CD14-positive monocyte (primary cell): Measurements from ENCODE around the gene ODR4. TPM values are rescaled to one million over a fixed set of nuclear protein-coding genes. Genes with fewer than 3 reads are reported as not detected.
A peak's percentile ranks its signal among the peaks of the same experiment; 100 is the strongest.
"Not testable (repeated sequence)": the region's sequence is repeated elsewhere in the genome, so short reads cannot be mapped to it uniquely, and the experiment has no call there.

Experiments used
- DNase-seq, 3 donors: peaks; one replicate each; pipeline ENCODE4 v3.0.0-alpha.2; 2011 to 2022
- H2AFZ ChIP-seq: 2 replicates; pipeline ENCODE4 v1.6.0; 2012; ENCODE audit warnings: mild to moderate bottlenecking, low read depth, low read length, inconsistent platforms; ENCODE audit not compliant: insufficient read depth, poor library complexity, severe bottlenecking
- H3K27ac ChIP-seq, 2 donors: 1 replicate in 1 of 2; 2 replicates in 1 of 2; pipeline ENCODE4 v1.5.1; 2012 to 2013; ENCODE audit warnings: low read length in 2 of 2, control low read depth in 1 of 2, inconsistent platforms in 1 of 2, low read depth in 1 of 2, mild to moderate bottlenecking in 1 of 2
- H3K27me3 ChIP-seq, 2 donors: one replicate each; pipeline versions ENCODE4 v1.6.0 to v1.6.1; 2011 to 2013; ENCODE audit warnings: low read length in 2 of 2; ENCODE audit not compliant: control insufficient read depth in 2 of 2, insufficient read depth in 2 of 2
- H3K36me3 ChIP-seq, 2 donors: replicated peaks in 1 of 2; 1 replicate in 1 of 2; 2 replicates in 1 of 2; pipeline versions ENCODE4 v1.5.1 to v1.6.1; 2012 to 2013; ENCODE audit warnings: low read length in 2 of 2, control low read depth in 1 of 2, inconsistent platforms in 1 of 2, mild to moderate bottlenecking in 1 of 2; ENCODE audit not compliant: insufficient read depth in 2 of 2, control insufficient read depth in 1 of 2
- H3K4me1 ChIP-seq, 2 donors: 1 replicate in 1 of 2; 2 replicates in 1 of 2; pipeline versions ENCODE4 v1.5.1 to v1.6.1; 2012 to 2013; ENCODE audit warnings: low read length in 2 of 2, control low read depth in 1 of 2, inconsistent platforms in 1 of 2, mild to moderate bottlenecking in 1 of 2, moderate library complexity in 1 of 2; ENCODE audit not compliant: insufficient read depth in 2 of 2, control insufficient read depth in 1 of 2
- H3K4me2 ChIP-seq: replicated peaks from 2 replicates; pipeline ENCODE3; 2012; ENCODE audit warnings: low read length, moderate library complexity, mild to moderate bottlenecking; ENCODE audit not compliant: poor library complexity, severe bottlenecking; ENCODE audit errors: extremely low read depth
- H3K4me3 ChIP-seq, 3 experiments: fragments of 200-600 bp in 1 of 3; sonication (generic) in 1 of 3; replicated peaks in 1 of 3; 1 replicate in 2 of 3; 2 replicates in 1 of 3; pipeline ENCODE4 v1.5.1; 2011 to 2013; ENCODE audit warnings: low read length in 3 of 3, mild to moderate bottlenecking in 3 of 3, control low read depth in 2 of 3, low read depth in 2 of 3, inconsistent platforms in 1 of 3, moderate library complexity in 1 of 3
- H3K79me2 ChIP-seq: 2 replicates; pipeline ENCODE4 v1.6.0; 2012; ENCODE audit warnings: mild to moderate bottlenecking, control low read depth, inconsistent platforms, low read length, moderate library complexity; ENCODE audit not compliant: insufficient read depth
- H3K9ac ChIP-seq: 2 replicates; pipeline ENCODE4 v1.6.0; 2017; ENCODE audit warnings: low read length, mild to moderate bottlenecking; ENCODE audit not compliant: insufficient read depth, poor library complexity, severe bottlenecking
- H3K9me3 ChIP-seq, 2 donors: replicated peaks in 1 of 2; 1 replicate in 1 of 2; 2 replicates in 1 of 2; pipeline versions ENCODE4 v1.5.1 to v1.6.1; 2012 to 2013; ENCODE audit warnings: low read length in 2 of 2, control low read depth in 1 of 2; ENCODE audit not compliant: control insufficient read depth in 1 of 2, insufficient read depth in 1 of 2
- H4K20me1 ChIP-seq: 2 replicates; pipeline ENCODE4 v1.6.0; 2012; ENCODE audit warnings: mild to moderate bottlenecking, low read length, control low read depth, moderate library complexity; ENCODE audit not compliant: insufficient read depth
- H3K27ac Mint-ChIP-seq, 7 donors: one replicate each; pipeline ENCODE4 v1.8.0; 2020; ENCODE audit warnings: mild to moderate bottlenecking in 7 of 7, mixed read lengths in 7 of 7, moderate library complexity in 6 of 7, inconsistent platforms in 2 of 7
- H3K27me3 Mint-ChIP-seq, 3 donors: one replicate each; pipeline ENCODE4 v1.8.0; 2021 to 2022; ENCODE audit warnings: low read depth in 3 of 3, mild to moderate bottlenecking in 3 of 3, mixed read lengths in 3 of 3, moderate library complexity in 3 of 3, inconsistent platforms in 1 of 3
- H3K36me3 Mint-ChIP-seq, 2 donors: one replicate each; pipeline ENCODE4 v1.8.0; 2020; ENCODE audit warnings: mixed read lengths in 2 of 2, inconsistent platforms in 1 of 2, mild to moderate bottlenecking in 1 of 2
- H3K4me1 Mint-ChIP-seq: one replicate; pipeline ENCODE4 v1.8.0; 2020; ENCODE audit warnings: mild to moderate bottlenecking, mixed read lengths
- H3K4me3 Mint-ChIP-seq, 2 donors: one replicate each; pipeline ENCODE4 v1.8.0; 2020; ENCODE audit warnings: mild to moderate bottlenecking in 2 of 2, mixed read lengths in 2 of 2, moderate library complexity in 1 of 2
- H3K9me3 Mint-ChIP-seq, 7 donors: one replicate each; pipeline ENCODE4 v1.8.0; 2020 to 2022; ENCODE audit warnings: mixed read lengths in 7 of 7, mild to moderate bottlenecking in 6 of 7, moderate library complexity in 6 of 7, inconsistent platforms in 2 of 7
- WGBS: methylation state at CpG from one replicate; pipeline ENCODE4 v1.1.5; 2013; ENCODE audit warnings: missing lambda C conversion rate; ENCODE audit not compliant: insufficient coverage; 5-methylcytosine and 5-hydroxymethylcytosine counted together
- intact Hi-C, 2 donors: fragments of 100-400 bp; cut with micrococcal nuclease; formaldehyde crosslinking; loops; one replicate each; pipeline versions ENCODE4 v1.15.0 to v1.15.1; 2023
- polyA plus RNA-seq, 3 donors: library from polyadenylated mRNA; depleted of rRNA in 1 of 3; unstranded in 2 of 3; stranded (reverse) in 1 of 3; fragments of 300-500 nt in 2 of 3; fragments of >200 nt in 1 of 3; fragmentation: Illumina TruSeq in 2 of 3; gene quantifications; 1 replicate in 2 of 3; 2 replicates in 1 of 3; pipeline ENCODE4 v1.2.3, GENCODE V29; 2012 to 2021
- TF ChIP-seq, protein P1 (sequence below): fragments of 200-600 bp; IDR thresholded peaks from one replicate; pipeline ENCODE4 v1.8.0; 2022; ENCODE audit warnings: antibody characterized with exemption, mild to moderate bottlenecking

The ODR4 gene
- polyA plus RNA-seq, 3 donors, result 6.4 to 10.1 (median 9.7) TPM

DNA sequence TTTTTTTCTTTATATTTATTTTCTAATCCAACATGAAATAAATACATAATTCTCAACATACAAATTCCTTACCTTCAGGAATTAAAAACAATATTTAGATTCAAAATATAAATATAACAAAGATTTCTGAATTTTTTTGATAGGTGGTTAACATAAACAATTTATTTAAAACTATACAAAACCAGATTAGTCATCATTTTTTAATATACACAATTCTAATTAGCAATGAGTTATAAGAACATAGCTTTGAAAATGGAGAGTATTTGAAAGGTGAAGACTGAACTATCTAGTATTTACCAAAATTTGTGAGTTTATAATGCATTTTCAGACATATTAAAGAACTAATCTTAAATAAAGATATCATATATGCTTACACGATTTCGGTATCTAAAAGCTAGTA is 38.1 kb upstream of the ODR4 start:
- no peaks in the 10 kb centered on the region for H4K20me1 ChIP-seq
- H3K4me2 ChIP-seq, result no peak overlapping the region
- peaks cover 97 to 98% of the 10 kb centered on the region in 2 donors for H3K36me3 ChIP-seq
- no peaks in the 10 kb centered on the region for H3K27me3 ChIP-seq
- Mint-ChIP-seq H3K27ac (no peak overlapping the region), H3K36me3 (peaks cover 75 to 82% of the 10 kb centered on the region in 2 donors), H3K4me3 (no peak overlapping the region), H3K27me3 (no peaks in the 10 kb centered on the region), H3K9me3 (no peaks in the 10 kb centered on the region), H3K4me1 (no peaks in the 10 kb centered on the region)
- no peaks in the 10 kb centered on the region for H3K9me3 ChIP-seq
- TF ChIP-seq, protein P1, sequence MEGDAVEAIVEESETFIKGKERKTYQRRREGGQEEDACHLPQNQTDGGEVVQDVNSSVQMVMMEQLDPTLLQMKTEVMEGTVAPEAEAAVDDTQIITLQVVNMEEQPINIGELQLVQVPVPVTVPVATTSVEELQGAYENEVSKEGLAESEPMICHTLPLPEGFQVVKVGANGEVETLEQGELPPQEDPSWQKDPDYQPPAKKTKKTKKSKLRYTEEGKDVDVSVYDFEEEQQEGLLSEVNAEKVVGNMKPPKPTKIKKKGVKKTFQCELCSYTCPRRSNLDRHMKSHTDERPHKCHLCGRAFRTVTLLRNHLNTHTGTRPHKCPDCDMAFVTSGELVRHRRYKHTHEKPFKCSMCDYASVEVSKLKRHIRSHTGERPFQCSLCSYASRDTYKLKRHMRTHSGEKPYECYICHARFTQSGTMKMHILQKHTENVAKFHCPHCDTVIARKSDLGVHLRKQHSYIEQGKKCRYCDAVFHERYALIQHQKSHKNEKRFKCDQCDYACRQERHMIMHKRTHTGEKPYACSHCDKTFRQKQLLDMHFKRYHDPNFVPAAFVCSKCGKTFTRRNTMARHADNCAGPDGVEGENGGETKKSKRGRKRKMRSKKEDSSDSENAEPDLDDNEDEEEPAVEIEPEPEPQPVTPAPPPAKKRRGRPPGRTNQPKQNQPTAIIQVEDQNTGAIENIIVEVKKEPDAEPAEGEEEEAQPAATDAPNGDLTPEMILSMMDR, result no peak
- intact Hi-C loops, result loop anchor here (10.0 kb wide), 1 partner anchor 1623 kb away; no protein-coding TSS in a partner anchor
- no peak overlapping the region for H2AFZ ChIP-seq
- no peak overlapping the region for H3K9ac ChIP-seq
- no CpG with 5 or more reads among the region's 2 CpGs for WGBS
- no peaks in the 10 kb centered on the region for H3K4me1 ChIP-seq
- no peak overlapping the region for H3K27ac ChIP-seq
- no peaks in the 10 kb centered on the region for H3K79me2 ChIP-seq
- DNase-seq, result no peak
- H3K4me3 ChIP-seq, result no peak overlapping the region

DNA sequence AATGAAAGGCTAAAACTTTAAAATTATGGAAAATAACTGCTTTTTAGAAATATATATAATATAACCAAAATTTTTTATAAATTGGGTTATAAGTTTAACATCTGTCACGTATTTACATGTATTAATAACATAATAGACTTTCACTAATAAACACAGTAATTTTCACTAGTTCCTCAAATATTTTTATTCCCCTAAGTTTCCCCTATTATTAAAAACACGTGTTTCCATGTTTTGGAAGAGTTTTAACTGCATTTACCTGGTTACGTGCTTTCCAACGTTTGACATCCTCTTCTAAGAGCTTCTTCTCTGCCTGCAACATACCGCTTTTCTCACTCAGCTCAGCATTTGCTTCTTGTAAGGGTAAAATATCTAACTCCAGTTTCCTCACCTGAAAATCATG is 34.9 kb upstream of the ODR4 start:
- H3K27ac Mint-ChIP-seq, result no peak overlapping the region
- intact Hi-C loops, result no loop called here
- no peak for DNase-seq

DNA sequence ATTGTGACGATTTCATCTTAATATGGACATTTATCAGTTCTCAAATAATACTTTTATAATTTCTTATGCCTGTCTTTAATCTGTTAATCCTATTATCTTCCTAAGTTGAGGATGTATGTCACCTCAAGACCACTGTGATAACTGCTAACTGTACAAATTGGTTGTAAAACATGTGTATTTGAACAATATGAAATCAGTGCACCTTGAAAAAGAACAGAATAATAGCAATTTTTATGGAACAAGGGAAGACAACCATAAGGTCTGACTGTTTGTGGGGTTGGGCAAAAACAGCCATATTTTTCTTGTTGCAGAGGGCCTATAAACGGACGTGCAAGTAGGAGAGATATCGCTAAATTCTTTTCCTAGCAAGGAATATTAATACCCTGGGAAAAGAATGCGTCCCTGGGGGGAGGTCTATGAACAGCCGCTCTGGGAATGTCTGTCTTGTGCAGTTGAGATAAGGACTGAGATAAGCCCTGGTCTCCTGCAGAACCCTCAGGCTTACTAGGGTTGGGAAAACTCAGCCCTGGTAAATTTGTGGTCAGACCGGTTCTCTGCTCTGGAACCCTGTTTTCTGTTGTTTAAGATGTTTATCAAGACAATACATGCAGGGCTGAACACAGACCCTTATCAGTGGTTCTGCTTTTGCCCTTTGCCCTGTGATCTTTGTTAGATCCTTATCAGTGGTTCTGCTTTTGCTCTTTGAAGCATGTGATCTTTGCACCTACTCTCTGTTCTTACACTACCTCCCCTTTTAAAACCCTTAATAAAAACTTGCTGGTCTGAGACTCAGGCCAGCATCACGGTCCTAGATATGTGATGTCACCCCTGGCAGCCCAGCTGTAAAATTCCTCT is 27.6 kb upstream of the ODR4 start:
- H3K36me3 ChIP-seq, result peaks cover 98 to 99% of the 10 kb centered on the region in 2 donors
- H3K9me3 ChIP-seq, H3K79me2 ChIP-seq, H3K9me3 Mint-ChIP-seq, intact Hi-C loops, H3K4me2 ChIP-seq, DNase-seq, H3K4me1 ChIP-seq, H3K4me3 ChIP-seq, H2AFZ ChIP-seq, H3K27me3 Mint-ChIP-seq, H3K27ac ChIP-seq, H3K4me3 Mint-ChIP-seq, H4K20me1 ChIP-seq, H3K27me3 ChIP-seq, H3K4me1 Mint-ChIP-seq, H3K9ac ChIP-seq: not testable (repeated sequence)
- Mint-ChIP-seq H3K27ac (peak overlapping the region in 1 of 7 donors; percentile 81), H3K36me3 (peaks cover 86 to 89% of the 10 kb centered on the region in 2 donors)
- WGBS, result 90% methylated on average over 2 of the region's 8 CpGs

More for the DNA sequence above, 34.9 kb upstream of the ODR4 start:
- no peaks in the 10 kb centered on the region for H3K27me3 Mint-ChIP-seq
- peaks cover 75 to 84% of the 10 kb centered on the region in 2 donors for H3K36me3 Mint-ChIP-seq
- Histone ChIP-seq H3K27me3 (no peaks in the 10 kb centered on the region), H3K4me1 (no peaks in the 10 kb centered on the region), H4K20me1 (no peaks in the 10 kb centered on the region), H3K4me2 (no peak overlapping the region), H2AFZ (no peak overlapping the region), H3K79me2 (no peaks in the 10 kb centered on the region), H3K9ac (no peak overlapping the region), H3K9me3 (no peaks in the 10 kb centered on the region), H3K36me3 (peaks cover 97 to 98% of the 10 kb centered on the region in 2 donors), H3K27ac (no peak overlapping the region), H3K4me3 (no peak overlapping the region)
- H3K9me3 Mint-ChIP-seq, result no peaks in the 10 kb centered on the region
- no peaks in the 10 kb centered on the region for H3K4me1 Mint-ChIP-seq
- WGBS, result no CpG with 5 or more reads among the region's 5 CpGs
- TF ChIP-seq, protein P1, result no peak
- no peak overlapping the region for H3K4me3 Mint-ChIP-seq
